ENCODE data around the gene SORCS2. TPM values are rescaled to one million over a fixed set of nuclear protein-coding genes. Genes with fewer than 3 reads are reported as not detected.

The SORCS2 gene
- total RNA-seq, 1 donor from 2014 or later: 10.9 TPM

DNA sequence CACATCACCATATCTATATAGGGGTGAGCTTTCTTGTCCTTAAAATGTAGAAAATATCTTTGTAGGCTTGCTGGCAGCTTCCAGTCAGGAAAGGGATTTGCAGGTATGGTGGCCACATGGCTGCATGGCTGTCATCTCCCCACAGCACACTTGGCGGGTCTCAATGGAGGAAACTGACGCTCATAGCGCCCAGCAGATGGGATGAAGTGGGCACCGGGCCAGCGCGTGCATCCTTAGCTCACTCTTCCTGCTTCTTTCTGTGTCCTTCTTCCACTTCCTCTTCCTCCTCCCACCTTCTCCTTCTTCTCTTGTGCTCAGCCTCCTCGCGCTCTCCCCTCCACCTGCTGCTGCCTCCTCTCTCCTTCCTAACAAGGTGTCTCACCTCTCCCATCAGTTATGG is 398.6 kb downstream of the SORCS2 start:
- Mint-ChIP-seq H3K36me3 (ENCODE audit: low read depth) (peaks cover 4% of the 10 kb centered on the region), H3K4me1 (ENCODE audit: low read depth) (no peaks in the 10 kb centered on the region), H3K27me3 (ENCODE audit: low read depth) (peaks cover 31% of the 10 kb centered on the region), H3K27ac (ENCODE audit: unreplicated experiment) (no peak overlapping the region), H3K4me3 (ENCODE audit: unreplicated experiment) (no peak overlapping the region), H3K9me3 (ENCODE audit: low read depth) (peaks cover 5% of the 10 kb centered on the region)
- no peak for TF ChIP-seq CTCF (IDR thresholded peaks at IDR 0.05)
- no peak for DNase-seq (ENCODE audit: low spot score)

DNA sequence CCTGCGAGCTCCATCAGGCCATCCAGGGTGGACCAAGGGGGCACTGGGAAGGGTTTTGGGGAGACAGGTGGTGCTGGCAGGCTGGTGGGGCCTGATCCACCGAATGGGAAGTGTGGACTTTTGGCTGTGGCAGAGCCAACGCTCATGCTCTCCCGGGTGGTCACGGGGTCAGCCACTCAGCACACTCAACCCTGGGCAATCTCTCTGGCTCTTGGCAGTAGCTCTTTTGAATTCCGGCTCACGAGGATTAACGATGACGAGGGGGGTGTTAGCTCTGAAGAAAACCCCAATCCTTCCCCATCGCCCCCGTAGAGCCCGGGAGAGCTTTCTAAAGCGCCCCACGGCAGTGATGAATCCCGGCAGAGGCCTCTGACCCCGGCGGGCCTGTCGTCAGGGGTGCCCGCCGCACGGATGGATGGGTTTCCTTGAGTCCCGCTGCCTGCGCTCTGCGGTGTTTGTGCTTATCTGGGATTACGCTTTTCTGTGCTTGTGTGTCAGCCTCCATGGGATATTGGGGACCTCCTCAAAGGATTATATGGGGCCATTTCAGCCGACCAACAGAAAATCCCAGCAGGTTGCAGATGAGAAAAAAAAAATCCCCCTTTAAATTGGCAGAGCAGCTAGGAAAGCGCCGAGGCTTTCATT is 399.2 kb downstream of the SORCS2 start:
- Mint-ChIP-seq H3K4me1 (ENCODE audit: low read depth) (no peaks in the 10 kb centered on the region), H3K9me3 (ENCODE audit: low read depth) (peaks cover 4% of the 10 kb centered on the region), H3K4me3 (ENCODE audit: unreplicated experiment) (no peak overlapping the region), H3K27ac (ENCODE audit: unreplicated experiment) (no peak overlapping the region), H3K36me3 (ENCODE audit: low read depth) (peaks cover 3% of the 10 kb centered on the region), H3K27me3 (ENCODE audit: low read depth) (peaks cover 37% of the 10 kb centered on the region)
- DNase-seq (ENCODE audit: low spot score): no peak
- no peak for TF ChIP-seq CTCF (IDR thresholded peaks at IDR 0.05)

DNA sequence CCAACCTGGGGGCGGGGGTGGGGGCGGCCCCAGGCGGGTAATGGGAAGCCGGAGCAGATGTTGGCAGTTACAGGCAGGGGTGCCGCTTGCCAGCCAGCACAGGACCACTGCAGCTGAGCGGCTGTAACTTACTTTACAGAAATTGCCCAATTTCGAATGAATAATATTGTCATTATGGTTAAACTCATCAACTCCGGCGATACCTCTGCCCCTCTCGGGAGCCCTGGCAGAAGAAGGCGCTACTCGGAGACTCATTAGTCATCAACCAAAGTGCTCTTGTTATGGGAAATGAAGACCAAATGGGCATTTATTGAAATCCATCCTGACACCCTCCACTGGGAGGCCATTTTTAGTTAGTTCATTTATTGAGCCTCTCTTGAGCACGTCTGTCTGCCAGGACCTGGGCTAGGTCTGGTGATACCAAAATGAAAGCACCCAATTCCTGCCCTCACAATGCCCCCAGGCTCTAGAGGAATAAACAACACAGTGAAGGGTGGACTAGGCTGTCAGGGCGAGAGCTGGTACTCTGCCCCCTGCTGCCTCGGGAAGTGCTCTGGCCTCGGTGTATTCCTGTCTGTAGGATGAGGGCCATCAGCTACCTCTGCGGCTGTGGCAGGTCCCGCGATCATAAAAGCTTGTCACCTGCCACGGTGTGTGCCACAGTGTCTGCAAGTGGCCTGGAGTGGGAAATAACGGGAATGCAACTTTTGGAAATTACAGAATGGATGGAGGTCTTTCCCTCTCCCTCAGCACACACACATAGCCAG is 401.5 kb downstream of the SORCS2 start:
- peaks cover 1% of the 10 kb centered on the region for H3K36me3 Mint-ChIP-seq (ENCODE audit: low read depth)
- no peaks in the 10 kb centered on the region for H3K4me1 Mint-ChIP-seq (ENCODE audit: low read depth)
- H3K4me3 Mint-ChIP-seq (ENCODE audit: unreplicated experiment): no peak overlapping the region
- peak; percentile 24 for DNase-seq (ENCODE audit: low spot score)
- no peaks in the 10 kb centered on the region for H3K9me3 Mint-ChIP-seq (ENCODE audit: low read depth)
- H3K27me3 Mint-ChIP-seq (ENCODE audit: low read depth): peaks cover 34% of the 10 kb centered on the region
- no peak for TF ChIP-seq CTCF (IDR thresholded peaks at IDR 0.05)
- H3K27ac Mint-ChIP-seq (ENCODE audit: unreplicated experiment): no peak overlapping the region

DNA sequence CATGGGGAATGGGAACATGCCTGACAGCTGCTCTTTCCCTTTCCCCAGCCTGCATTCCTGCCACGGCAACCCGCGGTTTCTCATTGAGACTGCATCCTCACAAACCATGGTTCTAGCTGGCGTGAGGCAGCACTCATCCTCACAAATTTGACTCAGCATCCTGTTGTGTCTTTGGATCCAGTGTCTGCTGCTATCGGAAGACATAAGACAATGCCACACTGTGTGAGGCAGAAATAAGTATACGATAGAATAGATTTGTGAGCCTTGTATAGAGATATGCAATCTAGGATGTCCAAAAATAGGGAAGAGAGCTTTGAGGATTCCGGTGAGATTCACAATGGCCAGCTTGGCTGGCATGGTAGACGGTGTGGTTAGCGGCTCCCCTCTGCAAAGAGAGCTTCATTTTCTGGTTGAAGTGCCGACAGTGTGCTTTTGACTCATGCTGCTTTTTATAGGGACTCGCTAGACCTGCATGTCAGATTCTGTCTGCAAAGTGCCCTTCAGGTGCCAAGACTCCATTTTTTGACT is 403.7 kb downstream of the SORCS2 start:
- Mint-ChIP-seq H3K27me3 (ENCODE audit: low read depth) (peaks cover 27% of the 10 kb centered on the region), H3K4me3 (ENCODE audit: unreplicated experiment) (no peak overlapping the region), H3K9me3 (ENCODE audit: low read depth) (no peaks in the 10 kb centered on the region), H3K36me3 (ENCODE audit: low read depth) (peaks cover 1% of the 10 kb centered on the region), H3K27ac (ENCODE audit: unreplicated experiment) (no peak overlapping the region), H3K4me1 (ENCODE audit: low read depth) (no peaks in the 10 kb centered on the region)
- TF ChIP-seq CTCF (IDR thresholded peaks at IDR 0.05): no peak
- DNase-seq (ENCODE audit: low spot score): no peak

DNA sequence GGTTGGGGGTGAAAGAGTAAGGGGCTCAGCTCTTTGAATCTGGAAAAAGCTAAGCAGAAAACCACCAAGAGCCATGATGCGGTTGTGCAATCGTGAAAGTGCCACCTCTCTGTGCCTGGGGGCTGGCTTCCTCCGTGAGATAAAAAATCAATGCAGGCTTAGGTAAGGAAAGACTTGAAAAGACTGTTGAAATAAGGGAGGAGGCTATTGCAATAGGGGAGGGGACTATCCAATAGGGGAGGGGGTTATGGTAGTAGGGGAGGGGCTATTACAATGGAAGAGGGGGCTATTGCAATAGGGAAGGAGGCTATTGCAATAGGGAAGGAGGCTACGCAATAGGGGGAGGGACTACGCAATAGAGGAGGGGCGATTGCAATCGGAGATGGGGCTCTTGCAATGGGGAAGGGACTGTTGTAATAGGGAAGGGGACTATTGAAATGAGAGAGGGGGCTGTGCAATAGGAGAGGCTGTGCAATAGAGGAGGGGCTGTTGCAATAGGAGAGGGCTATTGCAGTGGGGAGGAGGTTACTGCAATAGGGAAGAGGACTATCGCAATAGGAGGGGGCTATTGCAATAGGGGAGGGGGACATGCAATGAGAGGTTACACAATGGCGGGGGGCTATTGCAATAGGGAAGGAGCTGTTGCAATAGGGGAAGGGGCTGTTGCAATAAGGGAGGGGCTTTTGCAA is 404.7 kb downstream of the SORCS2 start:
- Mint-ChIP-seq H3K9me3 (ENCODE audit: low read depth) (no peaks in the 10 kb centered on the region), H3K4me1 (ENCODE audit: low read depth) (no peaks in the 10 kb centered on the region), H3K27ac (ENCODE audit: unreplicated experiment) (no peak overlapping the region), H3K36me3 (ENCODE audit: low read depth) (peaks cover 1% of the 10 kb centered on the region), H3K4me3 (ENCODE audit: unreplicated experiment) (no peak overlapping the region), H3K27me3 (ENCODE audit: low read depth) (peaks cover 25% of the 10 kb centered on the region)
- DNase-seq (ENCODE audit: low spot score): no peak
- TF ChIP-seq CTCF (IDR thresholded peaks at IDR 0.05): no peak

All from chondrocyte (in vitro differentiated cells).